Measurements from ENCODE around the gene RFLNA.

The RFLNA gene

GRCh38 chr12:124294780-124295341, at the start of gene RFLNA:
TSS of gene RFLNA (plus strand) at chr12:124295093. CDS start at chr12:124295430, 337 bp downstream.
- DNase-seq (ENCODE audit: low read depth in 2 of 2): no peak

GRCh38 chr12:124247331-124247730, 47.6 kb upstream of the RFLNA start:
- no peak for DNase-seq (ENCODE audit: low read depth in 2 of 2)

GRCh38 chr12:124248941-124249825, 45.7 kb upstream of the RFLNA start:
- DNase-seq (ENCODE audit: low read depth in 2 of 2): no peak

- no peak for DNase-seq (ENCODE audit: low read depth in 2 of 2)
These were observed 43.7 kb upstream of the RFLNA start for GRCh38 chr12:124251186-124251585.

GRCh38 chr12:124252964-124253363, 41.9 kb upstream of the RFLNA start:
- DNase-seq (ENCODE audit: low read depth in 2 of 2): no peak

GRCh38 chr12:124254126-124254525, 40.8 kb upstream of the RFLNA start:
- DNase-seq (ENCODE audit: low read depth in 2 of 2): no peak

GRCh38 chr12:124259154-124260066, 35.5 kb upstream of the RFLNA start:
- no peak for DNase-seq (ENCODE audit: low read depth in 2 of 2)

GRCh38 chr12:124261885-124262284, 33.0 kb upstream of the RFLNA start:
- no peak for DNase-seq (ENCODE audit: low read depth in 2 of 2)

GRCh38 chr12:124264089-124264795, 30.7 kb upstream of the RFLNA start:
- DNase-seq (ENCODE audit: low read depth in 2 of 2): no peak

GRCh38 chr12:124264879-124265278, 30.0 kb upstream of the RFLNA start:
- DNase-seq (ENCODE audit: low read depth in 2 of 2): no peak

GRCh38 chr12:124267205-124267778, 27.6 kb upstream of the RFLNA start:
- no peak for DNase-seq (ENCODE audit: low read depth in 2 of 2)

GRCh38 chr12:124270671-124271070, 24.2 kb upstream of the RFLNA start:
- no peak for DNase-seq (ENCODE audit: low read depth in 2 of 2)

- no peak for DNase-seq (ENCODE audit: low read depth in 2 of 2)
These were observed 21.3 kb upstream of the RFLNA start for GRCh38 chr12:124273630-124274029.

- DNase-seq (ENCODE audit: low read depth in 2 of 2): no peak
These were observed 18.6 kb upstream of the RFLNA start for GRCh38 chr12:124276337-124276736.

GRCh38 chr12:124277394-124278241, 17.3 kb upstream of the RFLNA start:
- DNase-seq (ENCODE audit: low read depth in 2 of 2): no peak

GRCh38 chr12:124278389-124279101, 16.3 kb upstream of the RFLNA start:
- DNase-seq (ENCODE audit: low read depth in 2 of 2): no peak

GRCh38 chr12:124279315-124279714, 15.6 kb upstream of the RFLNA start:
- no peak for DNase-seq (ENCODE audit: low read depth in 2 of 2)

- no peak for DNase-seq (ENCODE audit: low read depth in 2 of 2)
These were observed 15.0 kb upstream of the RFLNA start for GRCh38 chr12:124279846-124280360.

GRCh38 chr12:124281309-124281708, 13.6 kb upstream of the RFLNA start:
- no peak for DNase-seq (ENCODE audit: low read depth in 2 of 2)
